Measurements from ENCODE around the gene XYLT1. TPM values are rescaled to one million over a fixed set of nuclear protein-coding genes. Genes with fewer than 3 reads are reported as not detected.

XYLT1 gene
- total and polyA plus RNA-seq, 2 of the 13 experiments (the other 11 are each of a cell fraction or from before 2014, with no cell fraction given): not detected

DNA sequence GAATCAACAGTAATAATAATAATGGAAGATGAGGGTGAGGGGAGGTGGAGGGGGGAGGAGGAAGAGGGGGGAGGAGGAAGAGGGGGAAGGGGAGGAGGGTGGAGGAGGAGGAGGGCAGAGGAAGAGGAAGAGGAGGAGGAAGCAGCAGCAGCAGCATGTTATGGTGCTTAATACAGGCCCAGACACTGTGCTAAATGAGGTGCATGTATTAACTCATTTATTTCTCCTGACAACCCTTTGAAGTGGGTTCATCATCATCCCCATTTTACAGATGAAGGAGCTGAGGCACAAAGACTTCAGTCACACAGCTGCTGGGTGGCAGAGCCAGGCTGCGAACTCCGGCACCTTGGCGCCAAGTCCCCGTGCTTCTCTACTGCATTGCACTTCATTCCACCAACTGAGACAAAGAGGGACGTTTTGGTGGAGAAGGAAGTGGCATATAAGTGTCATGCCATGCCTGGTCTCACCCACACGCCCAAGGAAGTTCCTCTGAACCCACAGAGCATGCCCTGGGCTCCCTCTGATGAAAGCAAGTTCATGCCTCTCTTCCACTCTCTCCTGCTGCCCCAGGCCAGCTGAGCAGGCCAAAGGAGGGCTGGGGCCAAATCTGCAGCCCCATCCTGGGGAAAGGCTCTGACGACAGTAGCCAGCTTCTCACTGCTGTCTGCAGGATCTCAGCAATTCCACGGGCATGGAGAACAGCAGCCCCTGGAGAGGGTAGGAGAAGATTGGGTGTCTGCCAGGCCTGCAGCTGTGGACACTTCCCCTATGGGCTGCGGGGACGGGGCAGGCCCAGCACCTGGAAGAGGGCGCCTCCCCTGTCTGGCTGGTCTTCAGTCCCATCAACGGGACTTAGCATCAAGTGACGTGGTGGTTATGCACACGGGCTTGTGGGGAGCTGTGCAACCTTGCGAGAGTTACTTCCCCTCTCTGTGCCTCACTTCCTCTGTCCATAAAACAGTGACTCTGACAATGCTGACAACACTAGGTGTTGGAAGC lies 21.8 kb downstream of the XYLT1 start:
- no peaks in the 10 kb centered on the region for H3K9me3 ChIP-seq (ENCODE audit: low read length)
- in situ Hi-C loops (cut with HindIII; ENCODE audit: extremely low pct_ligation_motif_present, low pct_unique_long_range_greater_than_20kb): no loop called here
- FAIRE-seq (no peak), ATAC-seq (no peak), DNase-seq (ENCODE audit: low spot score) (no peak)
- H3K27ac ChIP-seq (ENCODE audit: extremely low read length, insufficient read depth, low read length): no peak overlapping the region
- BruUV-seq (replicated peaks): no TSS peak
- no peaks in the 10 kb centered on the region for H4K20me1 ChIP-seq (ENCODE audit: insufficient read depth, low read length)
- H3K4me1 ChIP-seq (ENCODE audit: insufficient read depth, low read length): no peaks in the 10 kb centered on the region
- ChIA-PET CTCF (ENCODE audit: low intra/inter-chr PET ratio, low total read pairs) (no interaction called here), POLR2A (no interaction called here)
- no peaks in the 10 kb centered on the region for H3K79me2 ChIP-seq (ENCODE audit: insufficient read depth, low read length)
- H3K36me3 ChIP-seq (replicated peaks in 1 of 2; ENCODE audit: control insufficient read depth in 1 of 2, insufficient read depth in 2 of 2, low read length in 2 of 2): no peaks in the 10 kb centered on the region
- no peak overlapping the region for H3K9ac ChIP-seq (ENCODE audit: insufficient read depth, low read depth, low read length)
- intact Hi-C loops (cut with micrococcal nuclease; ENCODE audit: unreplicated experiment): no loop called here
- no peak overlapping the region for H2AFZ ChIP-seq (ENCODE audit: low read length)
- 8% methylated on average over 15 of the region's 15 CpGs for WGBS (ENCODE audit: low lambda C conversion rate)
- no peak overlapping the region for H3K4me3 ChIP-seq (replicated peaks in 1 of 3; ENCODE audit: insufficient read depth in 1 of 3, low read depth in 2 of 3, low read length in 3 of 3)
- no peak overlapping the region for H3K4me2 ChIP-seq (ENCODE audit: low read depth, low read length)
- peak; percentile 88 for TF ChIP-seq ZNF768 (CRISPR knock-in tag; IDR thresholded peaks at IDR 0.05)
- TF ChIP-seq ZNF33B (CRISPR knock-in tag; IDR thresholded peaks at IDR 0.05): no peak
- peak; percentile 79 for TF ChIP-seq HNRNPK (IDR thresholded peaks at IDR 0.05; ENCODE audit: low read depth, low read length, poor library complexity, severe bottlenecking)
- TF ChIP-seq ZNF629 (CRISPR knock-in tag; conservative IDR thresholded peaks at IDR 0.05): peak; percentile 33; the same call in 1 of the 2 replicates
- TF ChIP-seq CHCHD3 (CRISPR knock-in tag; IDR thresholded peaks at IDR 0.05): 0 out of 2 replicates have a peak, but pooled peaks have one; percentile 27
- H3K27me3 ChIP-seq (ENCODE audit: control insufficient read depth in 1 of 2, insufficient read depth in 2 of 2, low read length in 2 of 2): peaks cover 3 to 32% of the 10 kb centered on the region in 2 experiments; a peak in 3 of 5 replicates

DNA sequence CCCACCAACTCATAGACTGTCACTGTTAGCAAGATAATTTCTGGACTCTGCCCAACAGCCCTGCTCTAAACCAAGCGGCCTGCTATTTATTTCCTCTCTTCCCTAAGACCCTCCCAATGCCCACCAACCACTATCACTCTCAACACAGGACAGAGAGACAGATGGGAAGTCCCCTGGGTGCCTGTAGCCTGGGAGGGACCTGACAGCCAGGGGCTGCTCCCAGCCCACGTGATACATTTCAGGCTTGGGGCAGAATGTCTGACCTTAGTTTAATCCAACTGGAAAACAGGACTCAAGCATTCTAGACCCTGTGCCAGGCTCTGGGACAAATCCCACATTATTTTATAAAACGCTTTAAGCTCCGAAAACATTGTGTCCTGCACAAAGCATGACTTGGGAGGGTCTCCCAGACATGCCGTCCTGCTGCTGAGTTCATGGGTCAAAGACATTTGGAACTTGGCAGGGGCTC lies 23.6 kb downstream of the XYLT1 start:
- no peaks in the 10 kb centered on the region for H4K20me1 ChIP-seq (ENCODE audit: insufficient read depth, low read length)
- no peak overlapping the region for H2AFZ ChIP-seq (ENCODE audit: low read length)
- H3K4me3 ChIP-seq (replicated peaks in 1 of 3; ENCODE audit: insufficient read depth in 1 of 3, low read depth in 2 of 3, low read length in 3 of 3): no peak overlapping the region
- in situ Hi-C loops (cut with HindIII; ENCODE audit: extremely low pct_ligation_motif_present, low pct_unique_long_range_greater_than_20kb): no loop called here
- peaks cover 3 to 25% of the 10 kb centered on the region in 2 experiments; a peak in 3 of 5 replicates for H3K27me3 ChIP-seq (ENCODE audit: control insufficient read depth in 1 of 2, insufficient read depth in 2 of 2, low read length in 2 of 2)
- no peak overlapping the region for H3K4me2 ChIP-seq (ENCODE audit: low read depth, low read length)
- H3K9ac ChIP-seq (ENCODE audit: insufficient read depth, low read depth, low read length): no peak overlapping the region
- no peaks in the 10 kb centered on the region for H3K4me1 ChIP-seq (ENCODE audit: insufficient read depth, low read length)
- ChIA-PET CTCF (ENCODE audit: low intra/inter-chr PET ratio, low total read pairs) (no interaction called here), POLR2A (no interaction called here)
- no peak overlapping the region for H3K27ac ChIP-seq (ENCODE audit: extremely low read length, insufficient read depth, low read length)
- no peaks in the 10 kb centered on the region for H3K9me3 ChIP-seq (ENCODE audit: low read length)
- H3K36me3 ChIP-seq (replicated peaks in 1 of 2; ENCODE audit: control insufficient read depth in 1 of 2, insufficient read depth in 2 of 2, low read length in 2 of 2): no peaks in the 10 kb centered on the region
- DNase-seq (ENCODE audit: low spot score) (no peak), ATAC-seq (no peak), FAIRE-seq (no peak)
- intact Hi-C loops (cut with micrococcal nuclease; ENCODE audit: unreplicated experiment): no loop called here
- 25% methylated on average over 5 of the region's 5 CpGs for WGBS (ENCODE audit: low lambda C conversion rate)
- no TSS peak for BruUV-seq (replicated peaks)
- H3K79me2 ChIP-seq (ENCODE audit: insufficient read depth, low read length): no peaks in the 10 kb centered on the region
- no peak for TF ChIP-seq ZNF746 (CRISPR knock-in tag; IDR thresholded peaks at IDR 0.05)
- TF ChIP-seq KAT2B (IDR thresholded peaks at IDR 0.05; ENCODE audit: borderline replicate concordance, low read depth, low read length): no peak
- no peak for TF ChIP-seq ZNF350 (CRISPR knock-in tag; IDR thresholded peaks at IDR 0.05; ENCODE audit: borderline replicate concordance, low read depth)
- no peak for TF ChIP-seq SMARCE1 (IDR thresholded peaks at IDR 0.05; ENCODE audit: borderline replicate concordance)
- TF ChIP-seq, protein P1, sequence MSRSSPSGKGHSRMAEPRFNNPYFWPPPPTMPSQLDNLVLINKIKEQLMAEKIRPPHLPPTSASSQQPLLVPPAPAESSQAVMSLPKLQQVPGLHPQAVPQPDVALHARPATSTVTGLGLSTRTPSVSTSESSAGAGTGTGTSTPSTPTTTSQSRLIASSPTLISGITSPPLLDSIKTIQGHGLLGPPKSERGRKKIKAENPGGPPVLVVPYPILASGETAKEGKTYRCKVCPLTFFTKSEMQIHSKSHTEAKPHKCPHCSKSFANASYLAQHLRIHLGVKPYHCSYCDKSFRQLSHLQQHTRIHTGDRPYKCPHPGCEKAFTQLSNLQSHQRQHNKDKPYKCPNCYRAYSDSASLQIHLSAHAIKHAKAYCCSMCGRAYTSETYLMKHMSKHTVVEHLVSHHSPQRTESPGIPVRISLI (CRISPR knock-in tag; IDR thresholded peaks at IDR 0.05; ENCODE audit: borderline replicate concordance): no peak
- TF ChIP-seq, protein P2, sequence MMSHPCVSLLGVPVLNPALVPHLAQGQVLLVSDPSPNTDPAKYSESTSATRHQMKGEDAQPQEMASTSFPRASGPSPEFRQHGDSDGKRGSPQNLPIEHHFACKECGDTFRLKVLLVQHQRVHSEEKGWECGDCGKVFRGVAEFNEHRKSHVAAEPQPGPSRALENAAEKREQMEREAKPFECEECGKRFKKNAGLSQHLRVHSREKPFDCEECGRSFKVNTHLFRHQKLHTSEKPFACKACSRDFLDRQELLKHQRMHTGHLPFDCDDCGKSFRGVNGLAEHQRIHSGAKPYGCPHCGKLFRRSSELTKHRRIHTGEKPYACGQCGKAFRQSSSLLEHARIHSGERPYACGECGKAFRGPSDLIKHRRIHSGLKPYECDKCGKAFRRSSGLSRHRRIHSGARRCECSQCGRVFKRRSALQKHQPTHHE (CRISPR knock-in tag; IDR thresholded peaks at IDR 0.05; ENCODE audit: borderline replicate concordance): no peak
- TF ChIP-seq ZNF878 (CRISPR knock-in tag; IDR thresholded peaks at IDR 0.05): no peak
- TF ChIP-seq PTBP1 (IDR thresholded peaks at IDR 0.05; ENCODE audit: low read depth, low read length, poor library complexity, severe bottlenecking): no peak
- TF ChIP-seq, protein P3, sequence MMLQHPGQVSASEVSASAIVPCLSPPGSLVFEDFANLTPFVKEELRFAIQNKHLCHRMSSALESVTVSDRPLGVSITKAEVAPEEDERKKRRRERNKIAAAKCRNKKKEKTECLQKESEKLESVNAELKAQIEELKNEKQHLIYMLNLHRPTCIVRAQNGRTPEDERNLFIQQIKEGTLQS (CRISPR knock-in tag; IDR thresholded peaks at IDR 0.05): no peak

Measured in HepG2 (cell line).